Naive thymus-derived CD4-positive, alpha-beta T cell (primary cell): Measurements from ENCODE around the gene PLEKHM3. TPM values are rescaled to one million over a fixed set of nuclear protein-coding genes. Genes with fewer than 3 reads are reported as not detected.
A peak's percentile ranks its signal among the peaks of the same experiment; 100 is the strongest.
"Not testable (repeated sequence)": the region's sequence is repeated elsewhere in the genome, so short reads cannot be mapped to it uniquely, and the experiment has no call there.

Source experiments
- ATAC-seq: fragments of 150-1000 bp; cut with Tn5 transposase; 2 replicates; pipeline ENCODE4 v1.10.0; 2021; ENCODE audit warnings: mild to moderate bottlenecking, moderate library complexity
- CTCF ChIA-PET: fragments of 350-600 bp; sonication (Branson Sonifier 250); formaldehyde crosslinking; loops from one replicate; lab custom pipeline; 2021; ENCODE audit warnings: antibody characterized with exemption; lab: Charles Lee
- POLR2A ChIA-PET: fragments of 350-600 bp; sonication (Branson Sonifier 250); formaldehyde crosslinking; loops from one replicate; lab custom pipeline; 2021; ENCODE audit warnings: antibody characterized with exemption, inconsistent platforms; lab: Charles Lee
- DNase-seq, 9 donors: peaks; one replicate each; pipeline versions ENCODE4 v3.0.0 to v3.0.0-alpha.2; 2020 to 2022; ENCODE audit warnings: mixed read lengths in 1 of 9
- H3K27ac ChIP-seq: one replicate; pipeline ENCODE4 v1.7.0; 2013; ENCODE audit warnings: mild to moderate bottlenecking, low read depth, low read length, moderate library complexity
- H3K27me3 ChIP-seq, 2 donors: one replicate each; pipeline ENCODE4 v1.7.0; 2013; ENCODE audit warnings: low read length in 2 of 2, mild to moderate bottlenecking in 2 of 2, moderate library complexity in 2 of 2; ENCODE audit not compliant: control insufficient read depth in 2 of 2, insufficient read depth in 2 of 2
- H3K36me3 ChIP-seq, 3 experiments: 1 replicate in 2 of 3; 2 replicates in 1 of 3; pipeline ENCODE4 v1.7.0; 2013; ENCODE audit warnings: low read length in 3 of 3, mild to moderate bottlenecking in 3 of 3, moderate library complexity in 1 of 3; ENCODE audit not compliant: insufficient read depth in 3 of 3, control insufficient read depth in 2 of 3
- H3K4me1 ChIP-seq, 2 donors: one replicate each; pipeline ENCODE4 v1.7.0; 2013; ENCODE audit warnings: low read length in 2 of 2, mild to moderate bottlenecking in 2 of 2, moderate library complexity in 1 of 2; ENCODE audit not compliant: control insufficient read depth in 2 of 2, insufficient read depth in 2 of 2
- H3K4me3 ChIP-seq: 2 replicates; pipeline ENCODE4 v1.7.0; 2013; ENCODE audit warnings: mild to moderate bottlenecking, low read length
- H3K9me3 ChIP-seq, 3 experiments: 1 replicate in 2 of 3; 2 replicates in 1 of 3; pipeline ENCODE4 v1.7.0; 2013; ENCODE audit warnings: low read length in 3 of 3; ENCODE audit not compliant: control insufficient read depth in 2 of 3
- H3K27ac Mint-ChIP-seq, 9 donors: one replicate each; pipeline ENCODE4 v1.8.0; 2020 to 2022; ENCODE audit warnings: mixed read lengths in 9 of 9, mild to moderate bottlenecking in 8 of 9, moderate library complexity in 5 of 9, inconsistent platforms in 2 of 9
- H3K27me3 Mint-ChIP-seq, 5 donors: one replicate each; pipeline ENCODE4 v1.8.0; 2021 to 2022; ENCODE audit warnings: mixed read lengths in 5 of 5, mild to moderate bottlenecking in 1 of 5
- H3K36me3 Mint-ChIP-seq, 5 donors: one replicate each; pipeline ENCODE4 v1.8.0; 2020 to 2022; ENCODE audit warnings: mixed read lengths in 5 of 5, mild to moderate bottlenecking in 3 of 5, inconsistent platforms in 1 of 5
- H3K4me1 Mint-ChIP-seq, 7 donors: one replicate each; pipeline ENCODE4 v1.8.0; 2020 to 2022; ENCODE audit warnings: mixed read lengths in 7 of 7, mild to moderate bottlenecking in 3 of 7, inconsistent platforms in 1 of 7
- H3K4me3 Mint-ChIP-seq, 10 donors: one replicate each; pipeline ENCODE4 v1.8.0; 2020 to 2022; ENCODE audit warnings: mild to moderate bottlenecking in 10 of 10, mixed read lengths in 10 of 10, moderate library complexity in 6 of 10, inconsistent platforms in 2 of 10
- H3K9me3 Mint-ChIP-seq, 11 donors: one replicate each; pipeline ENCODE4 v1.8.0; 2020 to 2022; ENCODE audit warnings: mixed read lengths in 11 of 11, mild to moderate bottlenecking in 4 of 11, inconsistent platforms in 1 of 11, moderate library complexity in 1 of 11
- intact Hi-C, 2 donors: fragments of 100-400 bp; cut with micrococcal nuclease; formaldehyde crosslinking; loops; one replicate each; pipeline ENCODE4 v1.15.1; 2023
- polyA plus RNA-seq, 2 donors: library from polyadenylated mRNA; unstranded; fragments of 300-500 nt; fragmentation: Illumina TruSeq; gene quantifications; one replicate each; pipeline ENCODE4 v1.2.3, GENCODE V29; 2021
- total RNA-seq, 6 experiments: library from RNA in 5 of 6; stranded (reverse) in 5 of 6; gene quantifications; 1 replicate in 5 of 6; 2 replicates in 1 of 6; pipeline ENCODE4 v1.2.3 and lab custom pipeline; 2021 to 2026

PLEKHM3 gene
- total and polyA plus RNA-seq, 7 experiments from 2014 or later: 3.8 to 19.4 (median 13.8) TPM

DNA sequence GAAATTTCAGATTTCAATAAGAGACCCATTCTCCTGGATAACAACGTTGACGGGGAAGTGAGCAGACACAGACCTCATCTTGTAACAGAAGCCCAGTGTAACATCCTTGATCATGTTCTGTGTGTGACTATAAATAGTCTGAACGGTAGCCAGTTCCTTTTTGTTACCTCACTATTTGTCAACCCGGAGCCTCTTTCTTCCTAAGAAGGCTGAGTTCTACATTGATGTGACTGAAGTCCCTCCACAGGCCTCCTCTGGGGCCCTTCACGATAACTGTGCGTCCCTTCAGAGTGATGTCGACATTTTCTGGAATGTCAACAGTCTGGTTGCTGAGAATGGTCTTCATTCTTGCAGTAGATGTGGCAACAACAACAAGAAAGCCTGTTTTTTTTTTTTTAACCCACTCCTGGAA, 6.3 kb upstream of the PLEKHM3 start:
- Mint-ChIP-seq H3K27ac (no peak overlapping the region), H3K36me3 (no peaks in the 10 kb centered on the region)

DNA sequence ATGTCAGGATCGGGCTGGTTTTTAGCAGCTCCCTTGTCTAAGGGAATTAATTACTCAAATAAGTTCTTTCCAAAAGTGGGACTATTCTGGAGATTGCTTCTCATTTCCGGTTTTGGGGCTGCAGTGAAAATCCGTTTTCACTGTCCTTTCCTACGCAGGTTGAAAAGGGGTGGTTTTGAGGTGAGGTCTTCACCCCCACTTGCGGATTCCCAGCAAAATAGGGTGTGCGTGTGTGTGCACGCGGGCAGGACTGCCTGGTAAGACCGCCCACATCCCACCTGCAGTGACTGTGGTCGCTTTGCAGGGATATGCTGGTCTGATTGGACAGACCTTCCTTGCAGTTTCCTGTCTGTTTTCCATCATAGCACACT, 472 bp upstream of the PLEKHM3 start:
- Mint-ChIP-seq H3K36me3 (peaks cover 0 to 4% (median 2%) of the 10 kb centered on the region in 5 donors), H3K27ac (peak overlapping the region; percentile 89 to 98 (median 94)), H3K4me1 (peaks cover 8 to 30% (median 24%) of the 10 kb centered on the region in 7 donors), H3K27me3 (peaks cover 0 to 4% (median 0%) of the 10 kb centered on the region in 5 donors), H3K4me3 (peak overlapping the region; percentile 85 to 100 (median 96)), H3K9me3 (peaks cover 0 to 2% (median 0%) of the 10 kb centered on the region in 11 donors)
- peak in 4 of 9 donors; percentile 21 to 49 (median 36) for DNase-seq
- POLR2A ChIA-PET: interaction anchor here (1.0 to 2.8 kb wide), 4 partner anchors 314 to 400 kb away, joined by 3 to 17 read pairs (median 4); partner anchors contain the start of genes CCNYL1 and METTL21A
- intact Hi-C loops: loop anchor here (1.0 to 5.0 kb wide), 11 partner anchors 229 to 1977 kb away; partner anchors contain the start of genes CCNYL1 (in 2 of the 2), CREB1 (in 2 of the 2), FASTKD2 (in 2 of the 2) and MDH1B (in 2 of the 2)
- peak; percentile 32 for ATAC-seq
- Histone ChIP-seq H3K27me3 (no peaks in the 10 kb centered on the region), H3K36me3 (peaks cover 0 to 5% (median 0%) of the 10 kb centered on the region in 3 experiments), H3K9me3 (no peaks in the 10 kb centered on the region), H3K4me1 (peaks cover 0 to 4% of the 10 kb centered on the region in 2 donors), H3K4me3 (peak overlapping the region; percentile 88), H3K27ac (peak overlapping the region; percentile 76)
- CTCF ChIA-PET: no interaction called here

More for the DNA sequence above, 6.3 kb upstream of the PLEKHM3 start:
- no peaks in the 10 kb centered on the region for H3K27me3 ChIP-seq
- H3K36me3 ChIP-seq: no peaks in the 10 kb centered on the region
- H3K4me3 Mint-ChIP-seq: no peak overlapping the region
- no peaks in the 10 kb centered on the region for H3K9me3 ChIP-seq
- no peak overlapping the region for H3K27ac ChIP-seq
- H3K4me3 ChIP-seq: no peak overlapping the region
- ChIA-PET CTCF (interaction anchor here (1.0 kb wide), 1 partner anchor 10 kb away, joined by 4 read pairs; no protein-coding TSS in a partner anchor), POLR2A (no interaction called here)
- intact Hi-C loops: loop anchor here in 1 of 2 donors (5.0 kb wide), 2 partner anchors 264 to 339 kb away; partner anchors contain the start of gene FZD5
- no peaks in the 10 kb centered on the region for H3K9me3 Mint-ChIP-seq
- ATAC-seq: no peak
- no peak for DNase-seq
- H3K4me1 ChIP-seq: no peaks in the 10 kb centered on the region
- H3K27me3 Mint-ChIP-seq: peaks cover 0 to 17% (median 0%) of the 10 kb centered on the region in 5 donors
- H3K4me1 Mint-ChIP-seq: peaks cover 0 to 2% (median 0%) of the 10 kb centered on the region in 7 donors

DNA sequence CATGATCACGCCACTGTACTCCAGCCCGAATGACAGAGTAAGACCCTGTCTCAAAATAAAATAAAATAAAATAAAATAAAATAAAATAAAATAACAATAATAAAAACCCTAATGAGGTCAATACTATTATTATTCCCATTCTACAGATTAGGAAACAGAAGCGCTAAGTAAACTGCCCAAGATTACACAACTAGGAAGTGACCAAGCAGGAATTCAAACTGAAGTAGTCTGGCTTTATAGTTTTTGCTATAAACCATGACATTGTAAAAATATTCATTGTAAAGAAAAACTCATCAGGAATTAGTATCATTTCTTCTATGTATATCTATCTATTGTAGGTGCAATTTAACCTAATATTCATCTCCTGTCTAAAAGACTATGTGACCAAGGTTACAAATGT, 1.2 kb downstream of the PLEKHM3 start:
- no peak for ATAC-seq
- intact Hi-C loops: loop anchor here in 1 of 2 donors (2.0 kb wide), 1 partner anchor 1259 kb away; the partner anchor contains the start of genes FASTKD2 and MDH1B
- peak overlapping the region in 5 of 10 donors; percentile 19 to 100 (median 44) for H3K4me3 Mint-ChIP-seq
- H3K9me3 Mint-ChIP-seq: peaks cover 0 to 2% (median 0%) of the 10 kb centered on the region in 11 donors
- Histone ChIP-seq H3K9me3 (no peaks in the 10 kb centered on the region), H3K4me1 (peaks cover 0 to 4% of the 10 kb centered on the region in 2 donors), H3K27me3 (no peaks in the 10 kb centered on the region), H3K36me3 (peaks cover 0 to 5% (median 0%) of the 10 kb centered on the region in 3 experiments), H3K4me3 (no peak overlapping the region), H3K27ac (no peak overlapping the region)
- H3K27ac Mint-ChIP-seq: no peak overlapping the region
- ChIA-PET POLR2A (interaction anchor here (1.0 to 2.8 kb wide), 3 partner anchors 11 to 494 kb away, joined by 3 to 17 read pairs (median 3); partner anchors contain the start of genes CREB1 and METTL21A), CTCF (interaction anchor here (0.6 to 0.7 kb wide), 2 partner anchors 278 to 398 kb away, joined by 3 read pairs; no protein-coding TSS in a partner anchor)
- no peaks in the 10 kb centered on the region for H3K27me3 Mint-ChIP-seq
- peaks cover 16 to 44% (median 37%) of the 10 kb centered on the region in 7 donors for H3K4me1 Mint-ChIP-seq
- DNase-seq: no peak
- peaks cover 0 to 17% (median 2%) of the 10 kb centered on the region in 5 donors for H3K36me3 Mint-ChIP-seq

DNA sequence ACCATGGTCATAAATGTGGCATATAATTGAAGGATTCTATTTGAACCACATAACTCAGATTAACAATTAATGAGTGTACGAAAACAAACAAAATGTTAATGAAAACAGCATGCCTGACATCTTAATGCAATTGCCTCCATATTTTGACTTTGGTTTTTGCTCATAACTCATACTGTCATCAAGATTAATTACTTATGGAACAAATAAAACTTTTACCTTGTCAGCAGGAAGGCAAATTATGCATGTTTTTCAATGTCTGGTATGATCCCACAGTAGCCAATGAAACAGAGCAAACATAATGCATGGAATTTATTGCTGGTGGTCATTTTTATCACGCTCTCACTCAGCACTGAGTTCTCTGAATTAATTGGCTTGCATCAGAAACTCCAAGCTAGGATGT, 5.1 kb downstream of the PLEKHM3 start:
- POLR2A ChIA-PET: no interaction called here
- CTCF ChIA-PET: interaction anchor here (1.1 kb wide), 1 partner anchor 12 kb away, joined by 4 read pairs; no protein-coding TSS in a partner anchor
- H3K9me3 ChIP-seq: no peaks in the 10 kb centered on the region

DNA sequence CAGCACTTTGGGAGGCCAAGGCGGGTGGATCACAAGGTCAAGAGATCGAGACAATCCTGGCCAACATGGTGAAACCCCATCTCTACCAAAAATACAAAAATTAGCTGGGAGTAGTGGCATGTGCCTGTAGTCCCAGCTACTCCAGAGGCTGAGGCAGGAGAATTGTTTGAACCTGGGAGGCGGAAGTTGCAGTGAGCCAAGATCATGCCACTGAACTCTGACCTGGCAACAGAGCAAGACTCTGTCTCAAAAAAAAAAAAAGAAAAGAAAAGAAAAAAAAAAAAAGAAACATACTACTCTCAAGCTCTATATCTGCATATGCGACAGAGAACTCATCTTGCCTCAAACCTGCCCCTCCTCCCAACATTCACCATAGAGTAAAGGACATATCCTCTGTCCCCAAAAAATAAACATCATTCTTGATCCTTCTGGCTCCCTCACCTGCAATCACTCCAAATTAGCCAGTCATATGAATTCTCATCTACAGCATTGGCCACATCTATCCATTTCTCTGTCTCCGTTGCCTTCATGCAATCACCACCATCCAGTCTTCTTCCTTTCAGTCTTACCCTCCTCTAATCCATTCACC, 7.1 kb downstream of the PLEKHM3 start:
- peaks cover 23 to 56% (median 43%) of the 10 kb centered on the region in 7 donors for H3K4me1 Mint-ChIP-seq
- peak overlapping the region in 4 of 10 donors; percentile 1 to 14 (median 9) for H3K4me3 Mint-ChIP-seq
- H3K36me3 ChIP-seq, H3K4me1 ChIP-seq, H3K27me3 Mint-ChIP-seq, H3K27me3 ChIP-seq, H3K9me3 Mint-ChIP-seq, ATAC-seq, H3K4me3 ChIP-seq, POLR2A ChIA-PET, H3K27ac ChIP-seq, DNase-seq, intact Hi-C loops, CTCF ChIA-PET, H3K9me3 ChIP-seq: not testable (repeated sequence)
- peaks cover 0 to 30% (median 12%) of the 10 kb centered on the region in 5 donors for H3K36me3 Mint-ChIP-seq
- peak overlapping the region in 5 of 9 donors; percentile 22 to 48 (median 28) for H3K27ac Mint-ChIP-seq

More for the DNA sequence above, 5.1 kb downstream of the PLEKHM3 start:
- peaks cover 0 to 2% (median 0%) of the 10 kb centered on the region in 3 experiments for H3K36me3 ChIP-seq
- DNase-seq (no peak), ATAC-seq (no peak)
- Mint-ChIP-seq H3K9me3 (no peaks in the 10 kb centered on the region), H3K4me3 (no peak overlapping the region), H3K4me1 (peaks cover 20 to 56% (median 52%) of the 10 kb centered on the region in 7 donors), H3K27ac (no peak overlapping the region), H3K36me3 (peaks cover 0 to 30% (median 12%) of the 10 kb centered on the region in 5 donors), H3K27me3 (no peaks in the 10 kb centered on the region)
- no peak overlapping the region for H3K27ac ChIP-seq
- no peak overlapping the region for H3K4me3 ChIP-seq
- no peaks in the 10 kb centered on the region for H3K27me3 ChIP-seq
- H3K4me1 ChIP-seq: peaks cover 4 to 6% of the 10 kb centered on the region in 2 donors
- intact Hi-C loops: no loop called here

DNA sequence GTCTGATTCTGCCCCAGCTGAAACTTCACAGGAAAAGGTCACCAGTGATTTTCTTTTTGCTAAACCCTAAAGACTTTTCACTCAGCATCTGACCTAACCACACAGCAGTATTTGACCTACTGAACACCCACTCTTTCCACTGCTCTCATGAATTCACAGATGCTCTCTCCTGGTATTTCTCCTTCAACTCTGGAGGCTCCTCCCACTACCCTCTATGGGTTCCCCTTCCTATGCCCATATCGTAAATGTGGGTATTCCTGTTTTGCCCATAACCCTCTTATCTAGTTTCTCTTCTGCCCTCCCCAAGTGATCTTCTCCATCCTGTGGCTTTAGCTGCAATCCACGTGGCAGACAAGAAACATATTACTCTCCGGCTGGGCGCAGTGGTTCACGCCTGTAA, 7.6 kb downstream of the PLEKHM3 start:
- Mint-ChIP-seq H3K9me3 (no peaks in the 10 kb centered on the region), H3K27me3 (no peaks in the 10 kb centered on the region), H3K4me3 (peak overlapping the region in 1 of 10 donors; percentile 3), H3K4me1 (peaks cover 23 to 53% (median 44%) of the 10 kb centered on the region in 7 donors), H3K27ac (peak overlapping the region in 5 of 9 donors; percentile 22 to 53 (median 28)), H3K36me3 (peaks cover 0 to 33% (median 15%) of the 10 kb centered on the region in 5 donors)
- CTCF ChIA-PET: no interaction called here
- DNase-seq (no peak), ATAC-seq (no peak)
- POLR2A ChIA-PET: no interaction called here
- intact Hi-C loops: no loop called here
- H3K4me3 ChIP-seq: no peak overlapping the region
- H3K9me3 ChIP-seq: no peaks in the 10 kb centered on the region
- H3K4me1 ChIP-seq: peaks cover 0 to 10% of the 10 kb centered on the region in 2 donors
- H3K27me3 ChIP-seq: no peaks in the 10 kb centered on the region
- no peaks in the 10 kb centered on the region for H3K36me3 ChIP-seq
- no peak overlapping the region for H3K27ac ChIP-seq
